Prostate gland (tissue), 2 donors: ENCODE results near the gene MYO1H.

Source experiments
- CTCF ChIP-seq, 4 experiments: fragments of 200-600 bp in 2 of 4; fragments of 450-650 bp in 2 of 4; sonication (generic) in 2 of 4; IDR thresholded peaks; 1 replicate in 3 of 4; 2 replicates in 1 of 4; pipeline ENCODE4 v1.5.1; 2016 to 2019; ENCODE audit warnings: antibody characterized with exemption in 4 of 4, mild to moderate bottlenecking in 2 of 4, moderate library complexity in 2 of 4
- POLR2A ChIP-seq: fragments of 450-650 bp; IDR thresholded peaks from one replicate; pipeline ENCODE4 v1.6.1; 2016; ENCODE audit warnings: antibody characterized with exemption, mild to moderate bottlenecking

DNA sequence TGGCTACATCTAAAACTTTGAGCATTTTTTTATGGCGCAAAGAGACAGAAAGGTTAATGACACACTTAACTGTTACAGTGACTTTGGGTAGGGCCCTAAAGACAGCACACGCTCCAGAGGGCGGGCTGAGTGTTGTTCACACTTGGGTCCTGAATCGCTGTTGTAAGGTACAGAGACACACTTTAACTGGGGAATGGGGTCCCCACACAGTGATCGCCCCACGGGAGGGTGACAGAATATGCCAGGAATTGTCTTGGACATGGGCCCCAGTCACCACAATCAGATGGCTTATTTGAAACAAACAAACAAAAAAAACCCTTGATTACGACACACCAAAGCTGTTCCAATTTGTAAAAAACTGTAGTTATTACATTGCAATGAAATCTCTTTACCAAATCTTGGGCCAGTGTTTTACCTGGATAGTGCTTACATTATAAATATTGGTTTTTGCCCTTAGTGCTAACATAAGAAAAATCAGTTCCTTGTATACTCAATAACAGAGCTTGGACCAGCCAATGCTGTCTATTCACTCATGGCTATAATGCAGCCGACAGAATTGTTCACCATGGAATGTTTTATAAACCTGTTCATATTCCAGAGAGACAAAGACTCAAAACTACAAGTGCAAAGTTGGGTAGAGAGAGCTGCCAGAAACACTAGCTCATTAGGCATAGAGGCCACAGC, 101.1 kb downstream of the MYO1H start:
- TF ChIP-seq CTCF (IDR thresholded peaks at IDR 0.05), result no peak
- TF ChIP-seq POLR2A, result no peak
